Astrocyte (in vitro differentiated cells and primary cell): ENCODE measurements around the gene HLA-F.

Experiments used
- EZH2 ChIP-seq: IDR thresholded peaks from 2 replicates; pipeline ENCODE4 v1.6.1; 2012; ENCODE audit warnings: mild to moderate bottlenecking, low read length, inconsistent platforms; ENCODE audit not compliant: insufficient read depth
- TF ChIP-seq, protein P1 (sequence below): IDR thresholded peaks from 2 replicates; pipeline ENCODE4 v1.5.1; 2011; ENCODE audit warnings: low read depth, mild to moderate bottlenecking, inconsistent platforms, low read length, moderate library complexity; ENCODE audit not compliant: insufficient read depth

DNA sequence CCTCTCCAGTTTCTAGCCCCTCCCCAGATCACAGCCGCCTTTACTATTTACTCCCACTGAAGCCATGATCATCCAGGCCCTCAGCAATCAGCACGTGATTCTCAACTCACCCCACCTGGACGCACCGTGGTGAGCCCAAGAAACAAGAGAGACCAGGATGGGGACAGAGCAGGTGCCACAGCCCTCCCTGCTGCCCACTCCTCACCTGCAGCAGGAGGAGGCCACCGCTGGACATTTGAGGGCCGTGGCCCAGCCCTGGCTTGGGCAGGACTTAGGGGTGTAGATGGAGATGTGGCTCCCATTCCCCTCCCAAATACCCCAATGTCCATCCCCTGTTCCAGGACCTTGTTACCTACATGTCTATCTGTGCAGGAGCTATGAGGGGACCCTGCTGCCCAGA, 20.3 kb downstream of the HLA-F start:
- TF ChIP-seq, protein P1, sequence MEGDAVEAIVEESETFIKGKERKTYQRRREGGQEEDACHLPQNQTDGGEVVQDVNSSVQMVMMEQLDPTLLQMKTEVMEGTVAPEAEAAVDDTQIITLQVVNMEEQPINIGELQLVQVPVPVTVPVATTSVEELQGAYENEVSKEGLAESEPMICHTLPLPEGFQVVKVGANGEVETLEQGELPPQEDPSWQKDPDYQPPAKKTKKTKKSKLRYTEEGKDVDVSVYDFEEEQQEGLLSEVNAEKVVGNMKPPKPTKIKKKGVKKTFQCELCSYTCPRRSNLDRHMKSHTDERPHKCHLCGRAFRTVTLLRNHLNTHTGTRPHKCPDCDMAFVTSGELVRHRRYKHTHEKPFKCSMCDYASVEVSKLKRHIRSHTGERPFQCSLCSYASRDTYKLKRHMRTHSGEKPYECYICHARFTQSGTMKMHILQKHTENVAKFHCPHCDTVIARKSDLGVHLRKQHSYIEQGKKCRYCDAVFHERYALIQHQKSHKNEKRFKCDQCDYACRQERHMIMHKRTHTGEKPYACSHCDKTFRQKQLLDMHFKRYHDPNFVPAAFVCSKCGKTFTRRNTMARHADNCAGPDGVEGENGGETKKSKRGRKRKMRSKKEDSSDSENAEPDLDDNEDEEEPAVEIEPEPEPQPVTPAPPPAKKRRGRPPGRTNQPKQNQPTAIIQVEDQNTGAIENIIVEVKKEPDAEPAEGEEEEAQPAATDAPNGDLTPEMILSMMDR: no peak
- TF ChIP-seq EZH2: no peak
